Keratinocyte (primary cell): ENCODE results near the gene CCDC146. TPM values are rescaled to one million over a fixed set of nuclear protein-coding genes. Genes with fewer than 3 reads are reported as not detected.

ENCODE experiments used
- DNase-seq: peaks from one replicate; pipeline ENCODE4 v3.0.0-alpha.2; 2011; ENCODE audit warnings: low read depth, missing footprints, low spot score
- FAIRE-seq: peaks from 2 replicates; lab custom pipeline; 2011; peaks lifted over from hg19 to GRCh38; lab: Jason Lieb, UNC
- H2AFZ ChIP-seq: 2 replicates; pipeline ENCODE4 v1.6.0; 2012; ENCODE audit warnings: low read length, control low read depth, inconsistent platforms; ENCODE audit not compliant: control insufficient read depth
- H3K27ac ChIP-seq: 2 replicates; pipeline ENCODE4 v1.5.1; 2011; ENCODE audit warnings: low read length; ENCODE audit not compliant: control insufficient read depth, insufficient read depth
- H3K27me3 ChIP-seq: 3 replicates; pipeline ENCODE4 v1.6.0; 2011; ENCODE audit warnings: low read length; ENCODE audit not compliant: control insufficient read depth, insufficient read depth; ENCODE audit errors: extremely low read depth
- H3K36me3 ChIP-seq, 2 experiments: 2 replicates in 1 of 2; 3 replicates in 1 of 2; pipeline ENCODE4 v1.5.1; 2011; ENCODE audit warnings: low read length in 2 of 2, mild to moderate bottlenecking in 1 of 2; ENCODE audit not compliant: control insufficient read depth in 2 of 2, insufficient read depth in 2 of 2; ENCODE audit errors: extremely low read depth in 1 of 2
- H3K4me1 ChIP-seq: 3 replicates; pipeline ENCODE4 v1.5.1; 2011; ENCODE audit warnings: low read length; ENCODE audit not compliant: control insufficient read depth, insufficient read depth; ENCODE audit errors: extremely low read depth
- H3K4me2 ChIP-seq: 3 replicates; pipeline ENCODE4 v1.6.0; 2011; ENCODE audit warnings: low read depth, low read length; ENCODE audit not compliant: control insufficient read depth, insufficient read depth; ENCODE audit errors: extremely low read depth
- H3K4me3 ChIP-seq, 3 experiments: fragments of 200-600 bp in 1 of 3; sonication (generic) in 1 of 3; 2 replicates in 2 of 3; 3 replicates in 1 of 3; pipeline ENCODE4 v1.5.1; 2011 to 2016; ENCODE audit warnings: low read length in 3 of 3, mild to moderate bottlenecking in 3 of 3, control low read depth in 2 of 3, inconsistent platforms in 1 of 3, low read depth in 1 of 3, mixed read lengths in 1 of 3, mixed run types in 1 of 3, moderate library complexity in 1 of 3; ENCODE audit not compliant: control insufficient read depth in 2 of 3, insufficient read depth in 2 of 3; ENCODE audit errors: extremely low read depth in 1 of 3
- H3K79me2 ChIP-seq: 2 replicates; pipeline ENCODE4 v1.6.0; 2012; ENCODE audit warnings: low read length; ENCODE audit not compliant: control insufficient read depth, insufficient read depth
- H3K9ac ChIP-seq: 3 replicates; pipeline ENCODE4 v1.6.0; 2011; ENCODE audit warnings: low read length; ENCODE audit not compliant: control insufficient read depth, insufficient read depth; ENCODE audit errors: extremely low read depth
- H3K9me1 ChIP-seq: 3 replicates; pipeline ENCODE4 v1.6.0; 2011; ENCODE audit warnings: low read length; ENCODE audit not compliant: control insufficient read depth, insufficient read depth; ENCODE audit errors: extremely low read depth
- H3K9me3 ChIP-seq: 2 replicates; pipeline ENCODE4 v1.5.1; 2012; ENCODE audit warnings: low read depth, low read length; ENCODE audit not compliant: control insufficient read depth
- H4K20me1 ChIP-seq: 3 replicates; pipeline ENCODE4 v1.6.0; 2011; ENCODE audit warnings: low read length; ENCODE audit not compliant: control insufficient read depth, insufficient read depth; ENCODE audit errors: extremely low read depth
- EZH2 ChIP-seq: IDR thresholded peaks from one replicate; pipeline ENCODE4 v1.6.1; 2012; ENCODE audit warnings: inconsistent platforms, mild to moderate bottlenecking, low read length, moderate library complexity
- dilution Hi-C: fragments of 300-500 bp; cut with MboI; formaldehyde crosslinking; loops from one replicate; pipeline ENCODE4 v1.7.0; 2020; ENCODE audit warnings: low sequenced_read_pairs; ENCODE audit not compliant: extremely low pct_ligation_motif_present
- polyA plus RNA-seq, 5 experiments: library from polyadenylated mRNA; depleted of rRNA in 3 of 5; stranded (reverse) in 3 of 5; stranded (forward) in 1 of 5; unstranded in 1 of 5; fragments of >200 nt; gene quantifications; 1 replicate in 1 of 5; 2 replicates in 3 of 5; 3 replicates in 1 of 5; pipeline versions ENCODE4 v1.2.1 to v1.2.3, GENCODE V29; 2011 to 2012; ENCODE audit warnings: missing spikeins in 2 of 5, low read depth in 1 of 5, low replicate concordance in 1 of 5
- TF ChIP-seq, protein P1 (sequence below), 3 experiments: IDR thresholded peaks in 1 of 3; conservative IDR thresholded peaks in 1 of 3; optimal IDR thresholded peaks in 1 of 3; 2 replicates in 2 of 3; 3 replicates in 1 of 3; pipeline versions ENCODE3 to v1.5.1; 2011; ENCODE audit warnings: low read length in 3 of 3, mild to moderate bottlenecking in 3 of 3, moderate library complexity in 2 of 3, control low read depth in 1 of 3, inconsistent platforms in 1 of 3; ENCODE audit not compliant: insufficient read depth in 2 of 3; ENCODE audit errors: extremely low read depth in 1 of 3

CCDC146 gene
- polyA plus RNA-seq, 1 donor (not counting 4 experiments of a cell fraction or from before 2014, with no cell fraction given): 5.7 TPM

DNA sequence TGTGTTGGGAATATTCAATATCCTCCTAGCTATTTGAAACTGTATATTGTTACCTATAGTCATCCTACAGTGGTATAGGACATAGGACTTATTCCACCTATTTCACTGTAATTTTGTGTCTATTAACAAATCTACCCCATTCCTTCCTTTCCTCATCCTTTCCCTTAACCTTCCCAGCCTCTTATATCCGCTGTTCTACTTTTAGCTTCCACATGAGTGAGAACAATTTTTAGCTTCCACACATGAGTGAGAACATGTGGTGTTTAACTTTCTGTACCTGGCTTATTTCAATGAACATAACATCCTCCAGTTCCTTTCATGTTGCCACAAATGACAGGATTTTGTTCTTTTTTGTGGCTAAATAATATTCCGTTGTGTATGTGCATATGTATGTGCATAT is 173.1 kb downstream of the CCDC146 start:
- no peaks in the 10 kb centered on the region for H3K9me3 ChIP-seq
- H2AFZ ChIP-seq: no peak overlapping the region
- H3K27me3 ChIP-seq: no peaks in the 10 kb centered on the region
- TF ChIP-seq EZH2: no peak
- TF ChIP-seq, protein P1, sequence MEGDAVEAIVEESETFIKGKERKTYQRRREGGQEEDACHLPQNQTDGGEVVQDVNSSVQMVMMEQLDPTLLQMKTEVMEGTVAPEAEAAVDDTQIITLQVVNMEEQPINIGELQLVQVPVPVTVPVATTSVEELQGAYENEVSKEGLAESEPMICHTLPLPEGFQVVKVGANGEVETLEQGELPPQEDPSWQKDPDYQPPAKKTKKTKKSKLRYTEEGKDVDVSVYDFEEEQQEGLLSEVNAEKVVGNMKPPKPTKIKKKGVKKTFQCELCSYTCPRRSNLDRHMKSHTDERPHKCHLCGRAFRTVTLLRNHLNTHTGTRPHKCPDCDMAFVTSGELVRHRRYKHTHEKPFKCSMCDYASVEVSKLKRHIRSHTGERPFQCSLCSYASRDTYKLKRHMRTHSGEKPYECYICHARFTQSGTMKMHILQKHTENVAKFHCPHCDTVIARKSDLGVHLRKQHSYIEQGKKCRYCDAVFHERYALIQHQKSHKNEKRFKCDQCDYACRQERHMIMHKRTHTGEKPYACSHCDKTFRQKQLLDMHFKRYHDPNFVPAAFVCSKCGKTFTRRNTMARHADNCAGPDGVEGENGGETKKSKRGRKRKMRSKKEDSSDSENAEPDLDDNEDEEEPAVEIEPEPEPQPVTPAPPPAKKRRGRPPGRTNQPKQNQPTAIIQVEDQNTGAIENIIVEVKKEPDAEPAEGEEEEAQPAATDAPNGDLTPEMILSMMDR (optimal IDR thresholded peaks at IDR 0.05 in 1 of 3, IDR thresholded peaks at IDR 0.05 in 1 of 3, conservative IDR thresholded peaks at IDR 0.05 in 1 of 3; ENCODE audit: extremely low read depth in 1 of 3, insufficient read depth in 2 of 3, low read length in 3 of 3): no peak
- H3K4me1 ChIP-seq: no peaks in the 10 kb centered on the region
- no peak overlapping the region for H3K9ac ChIP-seq
- no peaks in the 10 kb centered on the region for H3K36me3 ChIP-seq
- DNase-seq (no peak), FAIRE-seq (no peak)
- no peaks in the 10 kb centered on the region for H3K9me1 ChIP-seq
- H4K20me1 ChIP-seq: no peaks in the 10 kb centered on the region
- H3K4me2 ChIP-seq: no peak overlapping the region
- no peak overlapping the region for H3K4me3 ChIP-seq
- no peaks in the 10 kb centered on the region for H3K79me2 ChIP-seq
- dilution Hi-C loops: no loop called here
- H3K27ac ChIP-seq: no peak overlapping the region

GRCh38 chr7:77306231-77307067 is 184.0 kb downstream of the CCDC146 start:
- Histone ChIP-seq H3K9ac (no peak overlapping the region), H3K9me3 (no peaks in the 10 kb centered on the region), H3K36me3 (no peaks in the 10 kb centered on the region), H3K27ac (no peak overlapping the region), H3K4me3 (no peak overlapping the region), H3K79me2 (no peaks in the 10 kb centered on the region), H3K4me2 (no peak overlapping the region), H2AFZ (peak overlapping the region; percentile 33), H3K9me1 (no peaks in the 10 kb centered on the region), H4K20me1 (no peaks in the 10 kb centered on the region), H3K4me1 (peaks cover 29% of the 10 kb centered on the region), H3K27me3 (no peaks in the 10 kb centered on the region)
- FAIRE-seq (no peak), DNase-seq (no peak)
- TF ChIP-seq, protein P1 (optimal IDR thresholded peaks at IDR 0.05 in 1 of 3, IDR thresholded peaks at IDR 0.05 in 1 of 3, conservative IDR thresholded peaks at IDR 0.05 in 1 of 3; ENCODE audit: extremely low read depth in 1 of 3, insufficient read depth in 2 of 3, low read length in 3 of 3): no peak
- no peak for TF ChIP-seq EZH2
- dilution Hi-C loops: no loop called here
